ENCODE measurements around the gene KLHL26. TPM values are rescaled to one million over a fixed set of nuclear protein-coding genes. Genes with fewer than 3 reads are reported as not detected.

The KLHL26 gene
- total and polyA plus RNA-seq, 9 of the 15 experiments (the other 6 are each of a cell fraction or from before 2014, with no cell fraction given) = 0.13 to 13.3 (median 1.4) TPM

GRCh38 chr19:18633321-18633720, 3.5 kb upstream of the KLHL26 start (continued):
- TF ChIP-seq SAP30 (IDR thresholded peaks at IDR 0.05; ENCODE audit: borderline replicate concordance, insufficient read depth, low read depth, low read length, poor library complexity, severe bottlenecking) = no peak
- TF ChIP-seq, protein P1, sequence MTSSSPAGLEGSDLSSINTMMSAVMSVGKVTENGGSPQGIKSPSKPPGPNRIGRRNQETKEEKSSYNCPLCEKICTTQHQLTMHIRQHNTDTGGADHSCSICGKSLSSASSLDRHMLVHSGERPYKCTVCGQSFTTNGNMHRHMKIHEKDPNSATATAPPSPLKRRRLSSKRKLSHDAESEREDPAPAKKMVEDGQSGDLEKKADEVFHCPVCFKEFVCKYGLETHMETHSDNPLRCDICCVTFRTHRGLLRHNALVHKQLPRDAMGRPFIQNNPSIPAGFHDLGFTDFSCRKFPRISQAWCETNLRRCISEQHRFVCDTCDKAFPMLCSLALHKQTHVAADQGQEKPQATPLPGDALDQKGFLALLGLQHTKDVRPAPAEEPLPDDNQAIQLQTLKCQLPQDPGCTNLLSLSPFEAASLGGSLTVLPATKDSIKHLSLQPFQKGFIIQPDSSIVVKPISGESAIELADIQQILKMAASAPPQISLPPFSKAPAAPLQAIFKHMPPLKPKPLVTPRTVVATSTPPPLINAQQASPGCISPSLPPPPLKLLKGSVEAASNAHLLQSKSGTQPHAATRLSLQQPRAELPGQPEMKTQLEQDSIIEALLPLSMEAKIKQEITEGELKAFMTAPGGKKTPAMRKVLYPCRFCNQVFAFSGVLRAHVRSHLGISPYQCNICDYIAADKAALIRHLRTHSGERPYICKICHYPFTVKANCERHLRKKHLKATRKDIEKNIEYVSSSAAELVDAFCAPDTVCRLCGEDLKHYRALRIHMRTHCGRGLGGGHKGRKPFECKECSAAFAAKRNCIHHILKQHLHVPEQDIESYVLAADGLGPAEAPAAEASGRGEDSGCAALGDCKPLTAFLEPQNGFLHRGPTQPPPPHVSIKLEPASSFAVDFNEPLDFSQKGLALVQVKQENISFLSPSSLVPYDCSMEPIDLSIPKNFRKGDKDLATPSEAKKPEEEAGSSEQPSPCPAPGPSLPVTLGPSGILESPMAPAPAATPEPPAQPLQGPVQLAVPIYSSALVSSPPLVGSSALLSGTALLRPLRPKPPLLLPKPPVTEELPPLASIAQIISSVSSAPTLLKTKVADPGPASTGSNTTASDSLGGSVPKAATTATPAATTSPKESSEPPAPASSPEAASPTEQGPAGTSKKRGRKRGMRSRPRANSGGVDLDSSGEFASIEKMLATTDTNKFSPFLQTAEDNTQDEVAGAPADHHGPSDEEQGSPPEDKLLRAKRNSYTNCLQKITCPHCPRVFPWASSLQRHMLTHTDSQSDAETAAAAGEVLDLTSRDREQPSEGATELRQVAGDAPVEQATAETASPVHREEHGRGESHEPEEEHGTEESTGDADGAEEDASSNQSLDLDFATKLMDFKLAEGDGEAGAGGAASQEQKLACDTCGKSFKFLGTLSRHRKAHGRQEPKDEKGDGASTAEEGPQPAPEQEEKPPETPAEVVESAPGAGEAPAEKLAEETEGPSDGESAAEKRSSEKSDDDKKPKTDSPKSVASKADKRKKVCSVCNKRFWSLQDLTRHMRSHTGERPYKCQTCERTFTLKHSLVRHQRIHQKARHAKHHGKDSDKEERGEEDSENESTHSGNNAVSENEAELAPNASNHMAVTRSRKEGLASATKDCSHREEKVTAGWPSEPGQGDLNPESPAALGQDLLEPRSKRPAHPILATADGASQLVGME (CRISPR knock-in tag; IDR thresholded peaks at IDR 0.05) = no peak
- no peak for TF ChIP-seq ATF1 (CRISPR knock-in tag; IDR thresholded peaks at IDR 0.05)
- no peak for TF ChIP-seq ATF1 (tag; IDR thresholded peaks at IDR 0.05)
- no peak for TF ChIP-seq BRF1 (IDR thresholded peaks at IDR 0.05; ENCODE audit: borderline replicate concordance, extremely low read depth, insufficient read length)
- TF ChIP-seq KLF1 (tag; IDR thresholded peaks at IDR 0.05) = no peak
- TF ChIP-seq, protein P2, sequence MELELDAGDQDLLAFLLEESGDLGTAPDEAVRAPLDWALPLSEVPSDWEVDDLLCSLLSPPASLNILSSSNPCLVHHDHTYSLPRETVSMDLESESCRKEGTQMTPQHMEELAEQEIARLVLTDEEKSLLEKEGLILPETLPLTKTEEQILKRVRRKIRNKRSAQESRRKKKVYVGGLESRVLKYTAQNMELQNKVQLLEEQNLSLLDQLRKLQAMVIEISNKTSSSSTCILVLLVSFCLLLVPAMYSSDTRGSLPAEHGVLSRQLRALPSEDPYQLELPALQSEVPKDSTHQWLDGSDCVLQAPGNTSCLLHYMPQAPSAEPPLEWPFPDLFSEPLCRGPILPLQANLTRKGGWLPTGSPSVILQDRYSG (tag; conservative IDR thresholded peaks at IDR 0.05; ENCODE audit: low read depth) = no peak
- TF ChIP-seq NRF1 (conservative IDR thresholded peaks at IDR 0.05 in 1 of 2, IDR thresholded peaks at IDR 0.05 in 1 of 2) = no peak
- no peak for TF ChIP-seq ARHGAP35 (IDR thresholded peaks at IDR 0.05; ENCODE audit: partially characterized antibody)
- TF ChIP-seq RUNX1 (IDR thresholded peaks at IDR 0.05; ENCODE audit: low read depth) = no peak
